Astrocyte of the spinal cord (primary cell): Measurements from ENCODE around the gene WDR44.

Experiments used
- DNase-seq: peaks from one replicate; pipeline ENCODE4 v3.0.0; 2011; ENCODE audit warnings: low read depth, low spot score
- H3K4me3 ChIP-seq: 2 replicates; pipeline ENCODE4 v1.5.1; 2011; ENCODE audit warnings: low read depth, mild to moderate bottlenecking, low read length, moderate library complexity
- CTCF ChIP-seq: IDR thresholded peaks from 2 replicates; pipeline ENCODE4 v1.5.1; 2012; ENCODE audit warnings: low read depth, mild to moderate bottlenecking, low read length, inconsistent platforms
- in situ Hi-C: cut with HindIII; loops from 2 replicates; pipeline ENCODE4 v1.10.0; 2017; ENCODE audit warnings: low sequenced_read_pairs

Gene WDR44

GRCh38 chrX:118337687-118338086 lies 8.2 kb upstream of the WDR44 start:
- H3K4me3 ChIP-seq = no peak overlapping the region
- no peak for TF ChIP-seq CTCF
- in situ Hi-C loops = no loop called here
- DNase-seq = no peak

- H3K4me3 ChIP-seq = no peak overlapping the region
- in situ Hi-C loops = no loop called here
- no peak for DNase-seq
- TF ChIP-seq CTCF = no peak
Measured at GRCh38 chrX:118338930-118339329, 7.0 kb upstream of the WDR44 start.

GRCh38 chrX:118345045-118345463 lies 852 bp upstream of the WDR44 start:
- peak overlapping the region; percentile 45 for H3K4me3 ChIP-seq
- TF ChIP-seq CTCF = no peak
- in situ Hi-C loops = no loop called here
- DNase-seq = no peak

- TF ChIP-seq CTCF = no peak
- in situ Hi-C loops = no loop called here
- peak; percentile 20 for DNase-seq
- peak overlapping the region; percentile 87 for H3K4me3 ChIP-seq
Measured at GRCh38 chrX:118346258-118347094, 570 bp downstream of the WDR44 start.

GRCh38 chrX:118347131-118347530 lies 1.2 kb downstream of the WDR44 start:
- peak; percentile 56 for DNase-seq
- in situ Hi-C loops = no loop called here
- no peak for TF ChIP-seq CTCF

GRCh38 chrX:118347736-118348135 lies 1.8 kb downstream of the WDR44 start:
- in situ Hi-C loops = no loop called here
- DNase-seq = no peak
- peak overlapping the region; percentile 87 for H3K4me3 ChIP-seq
- TF ChIP-seq CTCF = no peak

More at GRCh38 chrX:118347131-118347530, 1.2 kb downstream of the WDR44 start:
- peak overlapping the region; percentile 87 for H3K4me3 ChIP-seq
